Measurements from ENCODE around the gene ELN. TPM values are rescaled to one million over a fixed set of nuclear protein-coding genes. Genes with fewer than 3 reads are reported as not detected.

Gene ELN
- total RNA-seq, 3 donors from 2014 or later, result 25.9 to 134 (median 31.8) TPM

DNA sequence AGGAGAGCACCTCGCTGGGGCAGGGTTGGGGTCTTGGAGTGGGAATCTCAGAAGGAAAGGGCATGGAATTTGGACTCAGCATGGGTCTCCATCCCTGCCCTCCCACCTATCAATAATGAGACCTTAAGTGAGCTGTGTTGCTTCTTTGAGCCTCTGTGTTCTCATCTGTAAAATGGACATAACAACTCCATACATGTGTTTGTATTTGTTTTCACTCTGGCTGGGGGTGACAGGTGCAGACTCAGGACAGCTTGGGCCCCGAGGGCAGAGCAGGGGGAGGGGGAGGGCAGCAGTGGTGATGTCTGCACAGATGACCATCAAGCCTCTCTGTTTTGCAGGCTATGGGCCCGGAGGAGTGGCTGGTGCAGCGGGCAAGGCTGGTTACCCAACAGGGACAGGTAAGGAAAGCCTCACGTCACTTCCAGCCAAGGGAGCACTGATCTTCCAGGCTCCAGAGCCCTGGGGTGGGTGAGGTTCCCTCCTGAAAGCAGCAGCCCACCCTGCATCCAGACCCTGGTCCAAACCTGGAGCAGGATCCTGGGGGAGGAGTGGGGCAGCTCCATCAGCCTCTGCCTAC lies 19.9 kb downstream of the ELN start:
- Histone ChIP-seq H3K9me3 (no peaks in the 10 kb centered on the region), H3K27ac (no peak overlapping the region), H3K36me3 (no peaks in the 10 kb centered on the region), H3K4me1 (peaks cover 0 to 6% of the 10 kb centered on the region in 2 donors), H3K4me3 (no peak overlapping the region), H3K27me3 (no peaks in the 10 kb centered on the region)
- TF ChIP-seq POLR2A (IDR thresholded peaks at IDR 0.05) (no peak), POLR2AphosphoS5 (IDR thresholded peaks at IDR 0.05) (no peak)
- TF ChIP-seq, protein P1, sequence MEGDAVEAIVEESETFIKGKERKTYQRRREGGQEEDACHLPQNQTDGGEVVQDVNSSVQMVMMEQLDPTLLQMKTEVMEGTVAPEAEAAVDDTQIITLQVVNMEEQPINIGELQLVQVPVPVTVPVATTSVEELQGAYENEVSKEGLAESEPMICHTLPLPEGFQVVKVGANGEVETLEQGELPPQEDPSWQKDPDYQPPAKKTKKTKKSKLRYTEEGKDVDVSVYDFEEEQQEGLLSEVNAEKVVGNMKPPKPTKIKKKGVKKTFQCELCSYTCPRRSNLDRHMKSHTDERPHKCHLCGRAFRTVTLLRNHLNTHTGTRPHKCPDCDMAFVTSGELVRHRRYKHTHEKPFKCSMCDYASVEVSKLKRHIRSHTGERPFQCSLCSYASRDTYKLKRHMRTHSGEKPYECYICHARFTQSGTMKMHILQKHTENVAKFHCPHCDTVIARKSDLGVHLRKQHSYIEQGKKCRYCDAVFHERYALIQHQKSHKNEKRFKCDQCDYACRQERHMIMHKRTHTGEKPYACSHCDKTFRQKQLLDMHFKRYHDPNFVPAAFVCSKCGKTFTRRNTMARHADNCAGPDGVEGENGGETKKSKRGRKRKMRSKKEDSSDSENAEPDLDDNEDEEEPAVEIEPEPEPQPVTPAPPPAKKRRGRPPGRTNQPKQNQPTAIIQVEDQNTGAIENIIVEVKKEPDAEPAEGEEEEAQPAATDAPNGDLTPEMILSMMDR (IDR thresholded peaks at IDR 0.05), result no peak
- no peak for DNase-seq (ENCODE audit: low spot score in 2 of 2)
- intact Hi-C loops (cut with DNase I; ENCODE audit: low total_unique reads), result no loop called here

- intact Hi-C loops (cut with DNase I; ENCODE audit: low total_unique reads), result no loop called here
- H3K4me3 ChIP-seq, result no peak overlapping the region
- no peaks in the 10 kb centered on the region for H3K9me3 ChIP-seq
- DNase-seq (ENCODE audit: low spot score in 2 of 2), result no peak
- no peaks in the 10 kb centered on the region for H3K4me1 ChIP-seq
- no peaks in the 10 kb centered on the region for H3K36me3 ChIP-seq
- no peak for TF ChIP-seq POLR2AphosphoS5 (IDR thresholded peaks at IDR 0.05)
- no peak for TF ChIP-seq POLR2A (IDR thresholded peaks at IDR 0.05)
- TF ChIP-seq, protein P1 (IDR thresholded peaks at IDR 0.05), result no peak
- H3K27ac ChIP-seq, result no peak overlapping the region
- H3K27me3 ChIP-seq, result no peaks in the 10 kb centered on the region
These were observed 21.1 kb downstream of the ELN start for GRCh38 chr7:74048999-74049599.

DNA sequence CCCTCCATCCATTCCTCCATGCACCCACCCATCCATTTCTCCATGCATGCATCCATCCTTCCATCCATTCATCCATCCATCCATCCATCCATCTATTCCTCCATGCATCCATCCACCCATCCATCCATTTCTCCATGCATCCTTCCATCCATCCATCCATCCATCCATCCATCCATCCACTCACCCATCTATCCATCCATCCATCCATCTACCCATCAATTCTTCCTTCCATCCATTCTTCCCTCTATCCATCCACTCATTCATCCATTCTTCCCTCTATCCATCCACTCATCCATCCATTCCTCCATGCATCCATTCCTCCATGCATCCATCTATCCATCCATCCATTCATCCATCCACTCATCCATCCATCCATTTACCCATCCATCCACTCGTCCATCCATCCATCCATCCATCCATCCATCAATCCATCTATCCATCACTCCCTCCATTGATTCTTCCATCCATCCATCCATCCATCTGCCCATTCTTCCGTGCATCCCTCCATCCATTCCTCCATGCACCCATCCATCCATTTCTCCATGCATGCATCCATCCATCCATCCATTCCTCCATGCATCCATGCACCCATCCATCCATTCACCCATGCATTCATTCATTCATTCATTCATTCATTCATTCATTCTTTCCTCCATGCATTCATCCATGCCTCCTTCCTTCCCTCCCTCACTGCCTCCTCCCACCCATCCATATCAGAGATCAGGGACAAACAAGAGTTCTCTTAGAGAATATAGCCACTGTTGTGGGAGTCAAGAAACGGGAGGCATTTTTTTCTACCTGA lies 22.2 kb downstream of the ELN start:
- no peak for DNase-seq (ENCODE audit: low spot score in 2 of 2)
- no peaks in the 10 kb centered on the region for H3K36me3 ChIP-seq
- intact Hi-C loops (cut with DNase I; ENCODE audit: low total_unique reads), result no loop called here
- TF ChIP-seq, protein P1 (IDR thresholded peaks at IDR 0.05), result no peak
- TF ChIP-seq POLR2A (IDR thresholded peaks at IDR 0.05) (no peak), POLR2AphosphoS5 (IDR thresholded peaks at IDR 0.05) (no peak)
- no peaks in the 10 kb centered on the region for H3K27me3 ChIP-seq
- H3K4me1 ChIP-seq, result no peaks in the 10 kb centered on the region
- no peak overlapping the region for H3K27ac ChIP-seq
- no peaks in the 10 kb centered on the region for H3K9me3 ChIP-seq
- no peak overlapping the region for H3K4me3 ChIP-seq

- no peak for DNase-seq (ENCODE audit: low spot score in 2 of 2)
- Histone ChIP-seq H3K4me3 (no peak overlapping the region), H3K27ac (no peak overlapping the region), H3K9me3 (no peaks in the 10 kb centered on the region), H3K36me3 (no peaks in the 10 kb centered on the region), H3K27me3 (no peaks in the 10 kb centered on the region), H3K4me1 (no peaks in the 10 kb centered on the region)
- TF ChIP-seq, protein P1 (IDR thresholded peaks at IDR 0.05), result no peak
- TF ChIP-seq POLR2A (IDR thresholded peaks at IDR 0.05) (no peak), POLR2AphosphoS5 (IDR thresholded peaks at IDR 0.05) (no peak)
- intact Hi-C loops (cut with DNase I; ENCODE audit: low total_unique reads), result no loop called here
These were observed 23.2 kb downstream of the ELN start for GRCh38 chr7:74051193-74051592.
